Liver (tissue), 9 donors: Measurements from ENCODE around the gene SMAD5. TPM values are rescaled to one million over a fixed set of nuclear protein-coding genes. Genes with fewer than 3 reads are reported as not detected.

Source experiments
- DNase-seq: peaks from one replicate; pipeline ENCODE4 v3.0.0-alpha.2; 2017; ENCODE audit warnings: low spot score
- H3K27ac ChIP-seq, 2 donors: one replicate each; pipeline ENCODE4 v1.7.0; 2013; ENCODE audit warnings: inconsistent platforms in 2 of 2, low read length in 2 of 2, control low read depth in 1 of 2, low read depth in 1 of 2, mild to moderate bottlenecking in 1 of 2
- H3K27me3 ChIP-seq, 4 donors: one replicate each; pipeline versions ENCODE4 v1.6.1 to v1.7.0; 2013; ENCODE audit warnings: low read length in 3 of 4, inconsistent platforms in 1 of 4, mild to moderate bottlenecking in 1 of 4, moderate library complexity in 1 of 4; ENCODE audit not compliant: control insufficient read depth in 4 of 4, insufficient read depth in 4 of 4
- H3K36me3 ChIP-seq, 4 donors: one replicate each; pipeline versions ENCODE4 v1.6.1 to v1.7.0; 2013; ENCODE audit warnings: low read length in 3 of 4, mild to moderate bottlenecking in 3 of 4, low read depth in 1 of 4, moderate library complexity in 1 of 4; ENCODE audit not compliant: control insufficient read depth in 4 of 4, insufficient read depth in 3 of 4
- H3K4me1 ChIP-seq, 4 donors: one replicate each; pipeline versions ENCODE4 v1.6.1 to v1.7.0; 2013; ENCODE audit warnings: low read length in 3 of 4, mild to moderate bottlenecking in 3 of 4, moderate library complexity in 1 of 4; ENCODE audit not compliant: control insufficient read depth in 4 of 4, insufficient read depth in 4 of 4
- H3K4me3 ChIP-seq, 3 donors: one replicate each; pipeline versions ENCODE4 v1.6.1 to v1.7.0; 2013; ENCODE audit warnings: low read length in 3 of 3, control low read depth in 1 of 3, low read depth in 1 of 3, mild to moderate bottlenecking in 1 of 3
- H3K9ac ChIP-seq, 2 donors: one replicate each; pipeline ENCODE4 v1.7.0; 2013; ENCODE audit warnings: low read length in 2 of 2, mild to moderate bottlenecking in 2 of 2, moderate library complexity in 2 of 2, control low read depth in 1 of 2, low read depth in 1 of 2
- H3K9me3 ChIP-seq, 4 donors: one replicate each; pipeline versions ENCODE4 v1.6.1 to v1.7.0; 2013; ENCODE audit warnings: low read length in 3 of 4; ENCODE audit not compliant: control insufficient read depth in 4 of 4
- CTCF ChIP-seq: fragments of 150-350 bp; IDR thresholded peaks from 2 replicates; pipeline ENCODE4 v1.5.1; 2017; ENCODE audit warnings: improper control_type of control experiment, low read depth, low read length; ENCODE audit not compliant: missing input control
- EGR1 ChIP-seq, 2 donors: IDR thresholded peaks; 2 replicates each; pipeline ENCODE4 v1.6.1; 2016 to 2018; ENCODE audit warnings: antibody characterized with exemption in 2 of 2, low read depth in 2 of 2
- FOXA1 ChIP-seq: IDR thresholded peaks from 2 replicates; pipeline ENCODE4 v1.6.1; 2016; ENCODE audit warnings: antibody characterized with exemption
- FOXA2 ChIP-seq: IDR thresholded peaks from 2 replicates; pipeline ENCODE4 v1.6.1; 2016; ENCODE audit warnings: antibody characterized with exemption
- GABPA ChIP-seq, 2 donors: IDR thresholded peaks in 1 of 2; conservative IDR thresholded peaks in 1 of 2; 2 replicates each; pipeline ENCODE4 v1.6.1; 2016; ENCODE audit warnings: antibody characterized with exemption in 2 of 2, mild to moderate bottlenecking in 1 of 2, moderate library complexity in 1 of 2
- HNF4A ChIP-seq, 2 donors: conservative IDR thresholded peaks; 2 replicates each; pipeline ENCODE4 v1.6.1; 2016; ENCODE audit warnings: antibody characterized with exemption in 2 of 2, mild to moderate bottlenecking in 2 of 2
- HNF4G ChIP-seq: IDR thresholded peaks from 2 replicates; pipeline ENCODE4 v1.6.1; 2016; ENCODE audit warnings: antibody characterized with exemption
- JUND ChIP-seq, 2 donors: IDR thresholded peaks; 2 replicates each; pipeline ENCODE4 v1.6.1; 2016; ENCODE audit warnings: antibody characterized with exemption in 2 of 2
- NR2F2 ChIP-seq: IDR thresholded peaks from 2 replicates; pipeline ENCODE4 v1.6.1; 2016; ENCODE audit warnings: antibody characterized with exemption
- RAD21 ChIP-seq, 2 donors: IDR thresholded peaks; 2 replicates each; pipeline ENCODE4 v1.6.1; 2016; ENCODE audit warnings: antibody characterized with exemption in 2 of 2, mild to moderate bottlenecking in 2 of 2
- RXRA ChIP-seq, 2 donors: IDR thresholded peaks; 2 replicates each; pipeline ENCODE4 v1.6.1; 2017 to 2018; ENCODE audit warnings: antibody characterized with exemption in 2 of 2, mild to moderate bottlenecking in 1 of 2
- SP1 ChIP-seq: IDR thresholded peaks from 2 replicates; pipeline ENCODE4 v1.6.1; 2018; ENCODE audit warnings: antibody characterized with exemption, mild to moderate bottlenecking
- TAF1 ChIP-seq: conservative IDR thresholded peaks from 2 replicates; pipeline ENCODE4 v1.6.1; 2016; ENCODE audit warnings: antibody characterized with exemption, mild to moderate bottlenecking
- YY1 ChIP-seq: IDR thresholded peaks from 2 replicates; pipeline ENCODE4 v1.6.1; 2016; ENCODE audit warnings: antibody characterized with exemption, mild to moderate bottlenecking
- ZBTB33 ChIP-seq: IDR thresholded peaks from 2 replicates; pipeline ENCODE4 v1.6.1; 2016; ENCODE audit warnings: antibody characterized with exemption
- WGBS: extraction: QIAGEN DNeasy Blood & Tissue Kit; methylation state at CpG from one replicate; pipeline ENCODE4 v1.1.7; 2013; 5-methylcytosine and 5-hydroxymethylcytosine counted together
- polyA plus RNA-seq, 2 donors: library from polyadenylated mRNA; stranded (reverse) in 1 of 2; unstranded in 1 of 2; fragments of 200-250 nt in 1 of 2; fragments of >200 nt in 1 of 2; fragmentation: Nextera tagmentation in 1 of 2; extraction: Ambion mirVana in 1 of 2; gene quantifications; one replicate each; pipeline versions ENCODE4 v1.2.1 to v1.2.3, GENCODE V29; 2013 to 2015
- total RNA-seq, 2 donors: library from RNA; depleted of rRNA; stranded (reverse); fragments of >200 nt; gene quantifications; one replicate each; pipeline ENCODE4 v1.2.3, GENCODE V29; 2014
- TF ChIP-seq, protein P1 (sequence below): IDR thresholded peaks from 2 replicates; pipeline ENCODE4 v1.6.1; 2016; ENCODE audit warnings: antibody characterized with exemption
- TF ChIP-seq, protein P2 (sequence below): IDR thresholded peaks from 2 replicates; pipeline ENCODE4 v1.6.1; 2016; ENCODE audit warnings: antibody characterized with exemption, mild to moderate bottlenecking
- donor health status: healthy.
- donor health status: healthy.
- donor health status: healthy.
- donor health status: healthy.
- donor health status: healthy.

Gene SMAD5
- total and polyA plus RNA-seq, 4 donors: 5.9 to 42.0 (median 16.3) TPM

DNA sequence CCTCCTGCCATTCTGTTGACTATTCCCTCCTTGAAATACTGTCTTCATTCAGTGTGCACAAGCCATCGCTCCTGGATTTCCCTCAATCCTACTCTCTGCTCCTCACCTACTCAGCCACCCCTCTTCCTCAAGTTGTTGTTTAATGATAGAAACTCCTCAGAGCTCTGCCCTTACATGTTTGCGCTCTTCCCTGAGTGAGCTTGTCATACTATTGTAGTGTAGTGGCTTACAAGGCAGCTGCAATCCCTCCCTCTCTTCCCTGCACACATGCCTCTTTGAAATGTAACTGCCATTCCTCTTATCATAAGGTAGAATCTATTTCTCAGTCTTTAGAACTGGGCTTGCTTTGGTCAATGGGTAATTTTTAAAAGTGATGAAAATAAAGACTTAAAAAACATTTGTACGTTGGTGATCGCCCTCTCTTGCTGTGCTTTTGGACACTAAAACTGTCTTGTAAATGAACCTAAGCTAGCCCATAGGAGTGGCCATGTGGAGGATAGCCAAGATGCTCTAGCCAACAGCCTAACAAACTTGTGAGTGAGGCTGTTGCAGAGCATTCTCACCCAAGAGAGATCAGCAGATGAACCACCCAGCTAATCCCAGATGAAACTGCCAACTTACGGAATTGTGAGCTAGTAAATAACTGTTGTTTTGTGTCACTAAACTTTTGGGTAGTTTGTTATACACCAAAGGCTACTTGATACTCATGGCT is 18.1 kb upstream of the SMAD5 start:
- H3K9ac ChIP-seq: no peak overlapping the region
- no peak overlapping the region for H3K27ac ChIP-seq
- DNase-seq: no peak
- no peak for TF ChIP-seq ZBTB33
- TF ChIP-seq, protein P1, sequence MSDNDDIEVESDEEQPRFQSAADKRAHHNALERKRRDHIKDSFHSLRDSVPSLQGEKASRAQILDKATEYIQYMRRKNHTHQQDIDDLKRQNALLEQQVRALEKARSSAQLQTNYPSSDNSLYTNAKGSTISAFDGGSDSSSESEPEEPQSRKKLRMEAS: no peak
- TF ChIP-seq HNF4G: no peak
- TF ChIP-seq RXRA (IDR thresholded peaks at IDR 0.05): no peak
- no peak for TF ChIP-seq SP1
- no peak for TF ChIP-seq GABPA (IDR thresholded peaks at IDR 0.05 in 1 of 2, conservative IDR thresholded peaks at IDR 0.05 in 1 of 2)
- no peak for TF ChIP-seq TAF1
- no peak for TF ChIP-seq FOXA1
- no peak for TF ChIP-seq EGR1 (IDR thresholded peaks at IDR 0.05; ENCODE audit: low read depth in 2 of 2)
- TF ChIP-seq HNF4A (conservative IDR thresholded peaks at IDR 0.05): no peak
- no peak for TF ChIP-seq YY1
- no peak for TF ChIP-seq JUND (IDR thresholded peaks at IDR 0.05)
- no peak for TF ChIP-seq RAD21 (IDR thresholded peaks at IDR 0.05)
- 97% methylated on average over 5 of the region's 5 CpGs for WGBS
- H3K9me3 ChIP-seq: no peaks in the 10 kb centered on the region
- no peaks in the 10 kb centered on the region for H3K27me3 ChIP-seq
- H3K4me1 ChIP-seq: no peaks in the 10 kb centered on the region
- no peaks in the 10 kb centered on the region for H3K36me3 ChIP-seq
- H3K4me3 ChIP-seq: no peak overlapping the region

DNA sequence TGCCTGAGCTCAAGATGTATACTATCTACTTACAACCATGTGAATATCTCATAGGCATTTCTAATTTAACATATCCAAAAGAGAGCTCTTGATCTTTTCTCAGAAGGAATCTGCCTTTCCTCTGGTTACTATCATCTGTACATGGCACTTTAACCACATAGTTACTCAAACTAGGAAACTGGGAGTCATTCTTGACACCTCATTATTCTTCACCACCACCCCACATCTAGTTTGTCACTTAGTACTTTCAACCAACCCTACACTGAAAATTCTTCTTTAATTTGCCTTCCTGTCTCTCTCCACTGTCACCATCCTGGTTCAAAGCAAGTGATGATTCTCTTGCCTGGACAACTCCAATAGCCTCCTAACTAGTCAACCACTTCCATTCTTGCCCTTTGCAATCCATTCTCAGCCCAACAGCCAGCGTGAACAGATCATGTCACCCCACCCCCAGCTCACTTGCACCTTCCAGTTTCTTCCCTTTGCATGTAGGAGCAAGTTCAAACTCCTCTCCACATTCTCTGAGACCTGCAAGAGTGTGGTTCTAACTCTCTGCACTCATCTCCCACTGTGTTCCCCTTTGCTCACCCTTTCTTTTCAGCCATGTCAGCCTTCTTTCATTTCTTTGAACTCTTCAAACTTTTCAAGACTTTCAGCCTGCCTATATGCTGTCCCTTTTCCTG is 17.3 kb upstream of the SMAD5 start:
- WGBS: 96% methylated on average over 1 of the region's 1 CpG
- Histone ChIP-seq H3K9me3 (no peaks in the 10 kb centered on the region), H3K36me3 (no peaks in the 10 kb centered on the region), H3K27me3 (no peaks in the 10 kb centered on the region), H3K27ac (no peak overlapping the region), H3K4me1 (no peaks in the 10 kb centered on the region), H3K9ac (no peak overlapping the region), H3K4me3 (no peak overlapping the region)
- TF ChIP-seq EGR1 (IDR thresholded peaks at IDR 0.05; ENCODE audit: low read depth in 2 of 2) (no peak), CTCF (no peak), FOXA2 (no peak), ZBTB33 (no peak), GABPA (IDR thresholded peaks at IDR 0.05 in 1 of 2, conservative IDR thresholded peaks at IDR 0.05 in 1 of 2) (no peak), YY1 (no peak), FOXA1 (no peak), NR2F2 (no peak), RAD21 (IDR thresholded peaks at IDR 0.05) (no peak), HNF4G (no peak)
- TF ChIP-seq, protein P1: no peak
- TF ChIP-seq, protein P2, sequence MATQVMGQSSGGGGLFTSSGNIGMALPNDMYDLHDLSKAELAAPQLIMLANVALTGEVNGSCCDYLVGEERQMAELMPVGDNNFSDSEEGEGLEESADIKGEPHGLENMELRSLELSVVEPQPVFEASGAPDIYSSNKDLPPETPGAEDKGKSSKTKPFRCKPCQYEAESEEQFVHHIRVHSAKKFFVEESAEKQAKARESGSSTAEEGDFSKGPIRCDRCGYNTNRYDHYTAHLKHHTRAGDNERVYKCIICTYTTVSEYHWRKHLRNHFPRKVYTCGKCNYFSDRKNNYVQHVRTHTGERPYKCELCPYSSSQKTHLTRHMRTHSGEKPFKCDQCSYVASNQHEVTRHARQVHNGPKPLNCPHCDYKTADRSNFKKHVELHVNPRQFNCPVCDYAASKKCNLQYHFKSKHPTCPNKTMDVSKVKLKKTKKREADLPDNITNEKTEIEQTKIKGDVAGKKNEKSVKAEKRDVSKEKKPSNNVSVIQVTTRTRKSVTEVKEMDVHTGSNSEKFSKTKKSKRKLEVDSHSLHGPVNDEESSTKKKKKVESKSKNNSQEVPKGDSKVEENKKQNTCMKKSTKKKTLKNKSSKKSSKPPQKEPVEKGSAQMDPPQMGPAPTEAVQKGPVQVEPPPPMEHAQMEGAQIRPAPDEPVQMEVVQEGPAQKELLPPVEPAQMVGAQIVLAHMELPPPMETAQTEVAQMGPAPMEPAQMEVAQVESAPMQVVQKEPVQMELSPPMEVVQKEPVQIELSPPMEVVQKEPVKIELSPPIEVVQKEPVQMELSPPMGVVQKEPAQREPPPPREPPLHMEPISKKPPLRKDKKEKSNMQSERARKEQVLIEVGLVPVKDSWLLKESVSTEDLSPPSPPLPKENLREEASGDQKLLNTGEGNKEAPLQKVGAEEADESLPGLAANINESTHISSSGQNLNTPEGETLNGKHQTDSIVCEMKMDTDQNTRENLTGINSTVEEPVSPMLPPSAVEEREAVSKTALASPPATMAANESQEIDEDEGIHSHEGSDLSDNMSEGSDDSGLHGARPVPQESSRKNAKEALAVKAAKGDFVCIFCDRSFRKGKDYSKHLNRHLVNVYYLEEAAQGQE: no peak
- no peak for DNase-seq
